ENCODE data around the gene RASAL2.

GRCh38 chr1:178271471-178271870 is 177.6 kb downstream of the RASAL2 start:
- TF ChIP-seq MXI1 (IDR thresholded peaks at IDR 0.05; ENCODE audit: borderline replicate concordance, low read depth, low read length) (no peak), POLR2A (IDR thresholded peaks at IDR 0.05; ENCODE audit: low read depth, low read length) (no peak), CTCF (conservative IDR thresholded peaks at IDR 0.05; ENCODE audit: low read depth, low read length) (no peak), RAD21 (IDR thresholded peaks at IDR 0.05; ENCODE audit: low read length) (no peak), RFX5 (IDR thresholded peaks at IDR 0.05; ENCODE audit: low read depth, low read length) (no peak), SMC3 (IDR thresholded peaks at IDR 0.05; ENCODE audit: low read depth, low read length) (no peak), BHLHE40 (IDR thresholded peaks at IDR 0.05; ENCODE audit: low read depth, low read length) (no peak), RCOR1 (IDR thresholded peaks at IDR 0.05; ENCODE audit: insufficient replicate concordance, low read length) (no peak), CEBPB (IDR thresholded peaks at IDR 0.05; ENCODE audit: low read depth, low read length) (no peak), USF2 (IDR thresholded peaks at IDR 0.05; ENCODE audit: low read depth, low read length) (no peak)
